ENCODE measurements around the gene UBL3. TPM values are rescaled to one million over a fixed set of nuclear protein-coding genes. Genes with fewer than 3 reads are reported as not detected.
A peak's percentile ranks its signal among the peaks of the same experiment; 100 is the strongest.

UBL3 gene
- total and polyA plus RNA-seq, 10 of the 15 experiments (the other 5 are each of a cell fraction or from before 2014, with no cell fraction given): 5.5 to 13.7 (median 10.6) TPM

DNA sequence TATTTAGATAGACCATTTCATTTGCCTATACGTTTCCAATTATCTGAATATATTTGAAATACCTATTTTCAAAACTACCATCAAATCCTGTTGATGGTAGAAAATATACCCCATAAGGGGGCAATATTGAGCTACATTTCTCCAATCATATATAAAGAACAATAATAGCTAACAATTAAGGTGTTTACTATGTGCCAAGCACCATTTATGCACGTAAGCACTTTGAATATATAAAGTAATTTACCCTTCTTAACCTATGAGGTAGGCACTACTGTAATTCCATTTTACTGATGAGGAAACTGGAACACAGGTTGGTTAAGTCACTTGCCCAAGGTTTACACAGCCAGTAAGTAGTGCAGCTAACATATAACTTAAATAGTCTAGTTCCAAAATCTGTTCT is 79.2 kb downstream of the UBL3 start:
- no peak overlapping the region for H3K4me2 ChIP-seq (ENCODE audit: control insufficient read depth, insufficient read depth)
- H2AFZ ChIP-seq (ENCODE audit: control insufficient read depth, low read depth, low read length): no peak overlapping the region
- H3K79me2 ChIP-seq (ENCODE audit: control insufficient read depth, insufficient read depth, low read length): no peaks in the 10 kb centered on the region
- DNase-seq (ENCODE audit: low read depth, low spot score) (no peak), FAIRE-seq (no peak), ATAC-seq (peak; percentile 74)
- ChIA-PET SMC1A (ENCODE audit: uncharacterized antibody, unreplicated experiment) (interaction anchor here (0.7 to 8.8 kb wide), 34 partner anchors 11 to 361 kb away, joined by 3 to 165 read pairs (median 4); partner anchors contain the start of gene UBL3), POLR2A (no interaction called here), RAD21 (ENCODE audit: unreplicated experiment) (interaction anchor here (0.6 to 5.6 kb wide), 35 partner anchors 8 to 386 kb away, joined by 3 to 163 read pairs (median 4); partner anchors contain the start of gene UBL3), CTCF (interaction anchor here (0.6 to 9.2 kb wide), 37 partner anchors 8 to 386 kb away, joined by 3 to 286 read pairs (median 4); partner anchors contain the start of gene UBL3)
- TF ChIP-seq YY1 (IDR thresholded peaks at IDR 0.05; ENCODE audit: low read depth, low read length): no peak
- TF ChIP-seq, protein P1, sequence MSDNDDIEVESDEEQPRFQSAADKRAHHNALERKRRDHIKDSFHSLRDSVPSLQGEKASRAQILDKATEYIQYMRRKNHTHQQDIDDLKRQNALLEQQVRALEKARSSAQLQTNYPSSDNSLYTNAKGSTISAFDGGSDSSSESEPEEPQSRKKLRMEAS (IDR thresholded peaks at IDR 0.05; ENCODE audit: low read depth, low read length): no peak
- TF ChIP-seq, protein P2, sequence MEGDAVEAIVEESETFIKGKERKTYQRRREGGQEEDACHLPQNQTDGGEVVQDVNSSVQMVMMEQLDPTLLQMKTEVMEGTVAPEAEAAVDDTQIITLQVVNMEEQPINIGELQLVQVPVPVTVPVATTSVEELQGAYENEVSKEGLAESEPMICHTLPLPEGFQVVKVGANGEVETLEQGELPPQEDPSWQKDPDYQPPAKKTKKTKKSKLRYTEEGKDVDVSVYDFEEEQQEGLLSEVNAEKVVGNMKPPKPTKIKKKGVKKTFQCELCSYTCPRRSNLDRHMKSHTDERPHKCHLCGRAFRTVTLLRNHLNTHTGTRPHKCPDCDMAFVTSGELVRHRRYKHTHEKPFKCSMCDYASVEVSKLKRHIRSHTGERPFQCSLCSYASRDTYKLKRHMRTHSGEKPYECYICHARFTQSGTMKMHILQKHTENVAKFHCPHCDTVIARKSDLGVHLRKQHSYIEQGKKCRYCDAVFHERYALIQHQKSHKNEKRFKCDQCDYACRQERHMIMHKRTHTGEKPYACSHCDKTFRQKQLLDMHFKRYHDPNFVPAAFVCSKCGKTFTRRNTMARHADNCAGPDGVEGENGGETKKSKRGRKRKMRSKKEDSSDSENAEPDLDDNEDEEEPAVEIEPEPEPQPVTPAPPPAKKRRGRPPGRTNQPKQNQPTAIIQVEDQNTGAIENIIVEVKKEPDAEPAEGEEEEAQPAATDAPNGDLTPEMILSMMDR (IDR thresholded peaks at IDR 0.05 in 2 of 3, conservative IDR thresholded peaks at IDR 0.05 in 1 of 3; ENCODE audit: control insufficient read depth in 2 of 3, extremely low read depth in 1 of 3, insufficient read depth in 1 of 3, low read depth in 3 of 3, low read length in 3 of 3): peak in 2 of 3 experiments; percentile 20 to 56; a peak in 4 of 6 replicates
- TF ChIP-seq, protein P3, sequence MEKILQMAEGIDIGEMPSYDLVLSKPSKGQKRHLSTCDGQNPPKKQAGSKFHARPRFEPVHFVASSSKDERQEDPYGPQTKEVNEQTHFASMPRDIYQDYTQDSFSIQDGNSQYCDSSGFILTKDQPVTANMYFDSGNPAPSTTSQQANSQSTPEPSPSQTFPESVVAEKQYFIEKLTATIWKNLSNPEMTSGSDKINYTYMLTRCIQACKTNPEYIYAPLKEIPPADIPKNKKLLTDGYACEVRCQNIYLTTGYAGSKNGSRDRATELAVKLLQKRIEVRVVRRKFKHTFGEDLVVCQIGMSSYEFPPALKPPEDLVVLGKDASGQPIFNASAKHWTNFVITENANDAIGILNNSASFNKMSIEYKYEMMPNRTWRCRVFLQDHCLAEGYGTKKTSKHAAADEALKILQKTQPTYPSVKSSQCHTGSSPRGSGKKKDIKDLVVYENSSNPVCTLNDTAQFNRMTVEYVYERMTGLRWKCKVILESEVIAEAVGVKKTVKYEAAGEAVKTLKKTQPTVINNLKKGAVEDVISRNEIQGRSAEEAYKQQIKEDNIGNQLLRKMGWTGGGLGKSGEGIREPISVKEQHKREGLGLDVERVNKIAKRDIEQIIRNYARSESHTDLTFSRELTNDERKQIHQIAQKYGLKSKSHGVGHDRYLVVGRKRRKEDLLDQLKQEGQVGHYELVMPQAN (conservative IDR thresholded peaks at IDR 0.05): no peak
- peak; percentile 68 for TF ChIP-seq RAD21 (IDR thresholded peaks at IDR 0.05; ENCODE audit: insufficient read depth, low read depth, low read length)
- TF ChIP-seq SMC3 (IDR thresholded peaks at IDR 0.05; ENCODE audit: borderline replicate concordance, low read length): peak; percentile 67; the same call in 1 of the 2 replicates
- no peak for TF ChIP-seq RUNX3 (IDR thresholded peaks at IDR 0.05; ENCODE audit: low read length)
- intact Hi-C loops (cut with micrococcal nuclease; ENCODE audit: unreplicated experiment) (loop anchor here (1.0 to 5.0 kb wide), 4 partner anchors 78 to 342 kb away; no protein-coding TSS in a partner anchor), in situ Hi-C loops (cut with MboI) (loop anchor here (5.0 kb wide), 2 partner anchors 76 to 151 kb away; no protein-coding TSS in a partner anchor)
- BruUV-seq (replicated peaks): no TSS peak
- no peak overlapping the region for H3K9ac ChIP-seq (ENCODE audit: control insufficient read depth, insufficient read depth, low read length)
- H3K4me3 ChIP-seq: no peak overlapping the region
- WGBS (ENCODE audit: insufficient coverage, insufficient replicate concordance, low lambda C conversion rate, missing lambda C conversion rate): 19% methylated on average over 2 of the region's 2 CpGs
- no peaks in the 10 kb centered on the region for H3K9me3 ChIP-seq (replicated peaks; ENCODE audit: control insufficient read depth, insufficient read depth, low read length)
- H4K20me1 ChIP-seq (ENCODE audit: control insufficient read depth, insufficient read depth): no peaks in the 10 kb centered on the region
- H3K27me3 ChIP-seq (replicated peaks in 1 of 2; ENCODE audit: control insufficient read depth in 2 of 2, insufficient read depth in 2 of 2, low read length in 1 of 2): no peaks in the 10 kb centered on the region
- no peaks in the 10 kb centered on the region for H3K4me1 ChIP-seq (ENCODE audit: control insufficient read depth, insufficient read depth, low read length)
- no peak overlapping the region for H3K27ac ChIP-seq (ENCODE audit: control insufficient read depth, insufficient read depth)
- no peaks in the 10 kb centered on the region for H3K36me3 ChIP-seq (ENCODE audit: control insufficient read depth in 2 of 2, insufficient read depth in 2 of 2, low read length in 1 of 2)
